Activated CD4-positive, alpha-beta T cell treated with anti-CD3 and anti-CD28 coated beads, Interleukin-2, Interleukin-4, amounts not matched to agents 100 ng/mL and 50 ng/mL, durations not matched to agents 16 hours and 8 hours (primary cell): Measurements from ENCODE around the gene EMX1.

ENCODE experiments used
- DNase-seq: peaks from one replicate; pipeline ENCODE4 v3.0.0-alpha.2; 2020; ENCODE audit warnings: low spot score

Gene EMX1

GRCh38 chr2:72917138-72917876 is at the start of gene EMX1:
Gene EMX1, plus strand, starts transcription at chr2:72917519. Its CDS starts 334 bp downstream, at chr2:72917853.
- peak; percentile 38 for DNase-seq

GRCh38 chr2:72871060-72871459 is 46.3 kb upstream of the EMX1 start:
- no peak for DNase-seq

- no peak for DNase-seq
These were observed 45.4 kb upstream of the EMX1 start for GRCh38 chr2:72871880-72872279.

GRCh38 chr2:72883356-72883962 is 33.9 kb upstream of the EMX1 start:
- DNase-seq, result no peak

GRCh38 chr2:72886505-72887031 is 30.8 kb upstream of the EMX1 start:
- DNase-seq, result no peak

GRCh38 chr2:72887032-72887739 is 30.1 kb upstream of the EMX1 start, which contains the start of gene SPR:
Gene SPR, plus strand, starts transcription at chr2:72887408. Its CDS starts 25 bp downstream, at chr2:72887433.
- peak; percentile 65 for DNase-seq

GRCh38 chr2:72887740-72888437 is 29.4 kb upstream of the EMX1 start:
- DNase-seq, result peak; percentile 61

GRCh38 chr2:72888438-72889202 is 28.7 kb upstream of the EMX1 start:
- DNase-seq, result no peak

GRCh38 chr2:72889991-72890390 is 27.3 kb upstream of the EMX1 start:
- no peak for DNase-seq

- DNase-seq, result no peak
These were observed 26.1 kb upstream of the EMX1 start for GRCh38 chr2:72891091-72891818.

- peak; percentile 71 for DNase-seq
These were observed 24.7 kb upstream of the EMX1 start for GRCh38 chr2:72892506-72893173.

GRCh38 chr2:72893594-72894319 is 23.6 kb upstream of the EMX1 start:
- DNase-seq, result peak; percentile 54

GRCh38 chr2:72894514-72894913 is 22.8 kb upstream of the EMX1 start:
- no peak for DNase-seq

- DNase-seq, result no peak
These were observed 22.2 kb upstream of the EMX1 start for GRCh38 chr2:72895154-72895553.

GRCh38 chr2:72895759-72896281 is 21.5 kb upstream of the EMX1 start:
- DNase-seq, result no peak

- DNase-seq, result no peak
These were observed 20.9 kb upstream of the EMX1 start for GRCh38 chr2:72896446-72896845.

GRCh38 chr2:72897785-72898584 is 19.3 kb upstream of the EMX1 start:
- DNase-seq, result no peak

- DNase-seq, result no peak
These were observed 18.8 kb upstream of the EMX1 start for GRCh38 chr2:72898585-72898906.
